Liver (tissue), 9 donors: Measurements from ENCODE around the gene BBIP1. TPM values are rescaled to one million over a fixed set of nuclear protein-coding genes. Genes with fewer than 3 reads are reported as not detected.
A peak's percentile ranks its signal among the peaks of the same experiment; 100 is the strongest.

Experiments
- DNase-seq: peaks from one replicate; pipeline ENCODE4 v3.0.0-alpha.2; 2017; ENCODE audit warnings: low spot score
- H3K27ac ChIP-seq, 2 donors: one replicate each; pipeline ENCODE4 v1.7.0; 2013; ENCODE audit warnings: inconsistent platforms in 2 of 2, low read length in 2 of 2, control low read depth in 1 of 2, low read depth in 1 of 2, mild to moderate bottlenecking in 1 of 2
- H3K27me3 ChIP-seq, 4 donors: one replicate each; pipeline versions ENCODE4 v1.6.1 to v1.7.0; 2013; ENCODE audit warnings: low read length in 3 of 4, inconsistent platforms in 1 of 4, mild to moderate bottlenecking in 1 of 4, moderate library complexity in 1 of 4; ENCODE audit not compliant: control insufficient read depth in 4 of 4, insufficient read depth in 4 of 4
- H3K36me3 ChIP-seq, 4 donors: one replicate each; pipeline versions ENCODE4 v1.6.1 to v1.7.0; 2013; ENCODE audit warnings: low read length in 3 of 4, mild to moderate bottlenecking in 3 of 4, low read depth in 1 of 4, moderate library complexity in 1 of 4; ENCODE audit not compliant: control insufficient read depth in 4 of 4, insufficient read depth in 3 of 4
- H3K4me1 ChIP-seq, 4 donors: one replicate each; pipeline versions ENCODE4 v1.6.1 to v1.7.0; 2013; ENCODE audit warnings: low read length in 3 of 4, mild to moderate bottlenecking in 3 of 4, moderate library complexity in 1 of 4; ENCODE audit not compliant: control insufficient read depth in 4 of 4, insufficient read depth in 4 of 4
- H3K4me3 ChIP-seq, 3 donors: one replicate each; pipeline versions ENCODE4 v1.6.1 to v1.7.0; 2013; ENCODE audit warnings: low read length in 3 of 3, control low read depth in 1 of 3, low read depth in 1 of 3, mild to moderate bottlenecking in 1 of 3
- H3K9ac ChIP-seq, 2 donors: one replicate each; pipeline ENCODE4 v1.7.0; 2013; ENCODE audit warnings: low read length in 2 of 2, mild to moderate bottlenecking in 2 of 2, moderate library complexity in 2 of 2, control low read depth in 1 of 2, low read depth in 1 of 2
- H3K9me3 ChIP-seq, 4 donors: one replicate each; pipeline versions ENCODE4 v1.6.1 to v1.7.0; 2013; ENCODE audit warnings: low read length in 3 of 4; ENCODE audit not compliant: control insufficient read depth in 4 of 4
- EGR1 ChIP-seq, 2 donors: IDR thresholded peaks; 2 replicates each; pipeline ENCODE4 v1.6.1; 2016 to 2018; ENCODE audit warnings: antibody characterized with exemption in 2 of 2, low read depth in 2 of 2
- FOXA1 ChIP-seq: IDR thresholded peaks from 2 replicates; pipeline ENCODE4 v1.6.1; 2016; ENCODE audit warnings: antibody characterized with exemption
- GABPA ChIP-seq, 2 donors: IDR thresholded peaks in 1 of 2; conservative IDR thresholded peaks in 1 of 2; 2 replicates each; pipeline ENCODE4 v1.6.1; 2016; ENCODE audit warnings: antibody characterized with exemption in 2 of 2, mild to moderate bottlenecking in 1 of 2, moderate library complexity in 1 of 2
- HNF4A ChIP-seq, 2 donors: conservative IDR thresholded peaks; 2 replicates each; pipeline ENCODE4 v1.6.1; 2016; ENCODE audit warnings: antibody characterized with exemption in 2 of 2, mild to moderate bottlenecking in 2 of 2
- HNF4G ChIP-seq: IDR thresholded peaks from 2 replicates; pipeline ENCODE4 v1.6.1; 2016; ENCODE audit warnings: antibody characterized with exemption
- NR2F2 ChIP-seq: IDR thresholded peaks from 2 replicates; pipeline ENCODE4 v1.6.1; 2016; ENCODE audit warnings: antibody characterized with exemption
- RAD21 ChIP-seq, 2 donors: IDR thresholded peaks; 2 replicates each; pipeline ENCODE4 v1.6.1; 2016; ENCODE audit warnings: antibody characterized with exemption in 2 of 2, mild to moderate bottlenecking in 2 of 2
- SP1 ChIP-seq: IDR thresholded peaks from 2 replicates; pipeline ENCODE4 v1.6.1; 2018; ENCODE audit warnings: antibody characterized with exemption, mild to moderate bottlenecking
- TAF1 ChIP-seq: conservative IDR thresholded peaks from 2 replicates; pipeline ENCODE4 v1.6.1; 2016; ENCODE audit warnings: antibody characterized with exemption, mild to moderate bottlenecking
- YY1 ChIP-seq: IDR thresholded peaks from 2 replicates; pipeline ENCODE4 v1.6.1; 2016; ENCODE audit warnings: antibody characterized with exemption, mild to moderate bottlenecking
- WGBS: extraction: QIAGEN DNeasy Blood & Tissue Kit; methylation state at CpG from one replicate; pipeline ENCODE4 v1.1.7; 2013; 5-methylcytosine and 5-hydroxymethylcytosine counted together
- polyA plus RNA-seq, 2 donors: library from polyadenylated mRNA; stranded (reverse) in 1 of 2; unstranded in 1 of 2; fragments of 200-250 nt in 1 of 2; fragments of >200 nt in 1 of 2; fragmentation: Nextera tagmentation in 1 of 2; extraction: Ambion mirVana in 1 of 2; gene quantifications; one replicate each; pipeline versions ENCODE4 v1.2.1 to v1.2.3, GENCODE V29; 2013 to 2015
- total RNA-seq, 2 donors: library from RNA; depleted of rRNA; stranded (reverse); fragments of >200 nt; gene quantifications; one replicate each; pipeline ENCODE4 v1.2.3, GENCODE V29; 2014
- TF ChIP-seq, protein P1 (sequence below): IDR thresholded peaks from 2 replicates; pipeline ENCODE4 v1.6.1; 2016; ENCODE audit warnings: antibody characterized with exemption
- TF ChIP-seq, protein P2 (sequence below): IDR thresholded peaks from 2 replicates; pipeline ENCODE4 v1.6.1; 2016; ENCODE audit warnings: antibody characterized with exemption, mild to moderate bottlenecking
- TF ChIP-seq, protein P3 (sequence below): fragments of 150-350 bp; IDR thresholded peaks from 2 replicates; pipeline ENCODE4 v1.5.1; 2017; ENCODE audit warnings: improper control_type of control experiment, low read depth, low read length; ENCODE audit not compliant: missing input control
- TF ChIP-seq, protein P4 (sequence below): IDR thresholded peaks from 2 replicates; pipeline ENCODE4 v1.6.1; 2016; ENCODE audit warnings: antibody characterized with exemption
- donor health status: healthy.
- donor health status: healthy.
- donor health status: healthy.
- donor health status: healthy.
- donor health status: healthy.

Gene BBIP1
- total and polyA plus RNA-seq, 4 donors = 10.4 to 15.8 (median 11.1) TPM

DNA sequence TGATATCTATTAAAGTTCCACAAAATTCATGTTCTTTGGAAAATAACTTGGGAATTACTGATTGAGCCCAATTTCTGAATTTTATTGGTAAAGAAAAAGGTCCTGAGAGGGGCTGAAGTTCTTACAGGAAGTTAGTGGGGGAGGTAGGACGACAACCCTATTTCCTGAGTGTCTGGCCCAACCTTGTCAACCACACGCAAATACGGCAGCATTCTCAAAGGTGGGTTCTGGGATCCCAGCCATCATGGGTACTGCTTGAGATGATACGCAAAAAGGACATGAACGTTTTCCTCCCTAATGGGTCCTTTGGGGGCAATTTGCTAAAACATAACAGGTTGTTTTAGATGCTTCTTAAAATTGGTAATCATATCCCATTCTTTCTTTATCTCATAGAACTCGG is 50.0 kb downstream of the BBIP1 start:
- TF ChIP-seq, protein P1, sequence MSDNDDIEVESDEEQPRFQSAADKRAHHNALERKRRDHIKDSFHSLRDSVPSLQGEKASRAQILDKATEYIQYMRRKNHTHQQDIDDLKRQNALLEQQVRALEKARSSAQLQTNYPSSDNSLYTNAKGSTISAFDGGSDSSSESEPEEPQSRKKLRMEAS = no peak
- TF ChIP-seq FOXA1 (no peak), HNF4G (no peak), HNF4A (conservative IDR thresholded peaks at IDR 0.05) (no peak)
- TF ChIP-seq, protein P2, sequence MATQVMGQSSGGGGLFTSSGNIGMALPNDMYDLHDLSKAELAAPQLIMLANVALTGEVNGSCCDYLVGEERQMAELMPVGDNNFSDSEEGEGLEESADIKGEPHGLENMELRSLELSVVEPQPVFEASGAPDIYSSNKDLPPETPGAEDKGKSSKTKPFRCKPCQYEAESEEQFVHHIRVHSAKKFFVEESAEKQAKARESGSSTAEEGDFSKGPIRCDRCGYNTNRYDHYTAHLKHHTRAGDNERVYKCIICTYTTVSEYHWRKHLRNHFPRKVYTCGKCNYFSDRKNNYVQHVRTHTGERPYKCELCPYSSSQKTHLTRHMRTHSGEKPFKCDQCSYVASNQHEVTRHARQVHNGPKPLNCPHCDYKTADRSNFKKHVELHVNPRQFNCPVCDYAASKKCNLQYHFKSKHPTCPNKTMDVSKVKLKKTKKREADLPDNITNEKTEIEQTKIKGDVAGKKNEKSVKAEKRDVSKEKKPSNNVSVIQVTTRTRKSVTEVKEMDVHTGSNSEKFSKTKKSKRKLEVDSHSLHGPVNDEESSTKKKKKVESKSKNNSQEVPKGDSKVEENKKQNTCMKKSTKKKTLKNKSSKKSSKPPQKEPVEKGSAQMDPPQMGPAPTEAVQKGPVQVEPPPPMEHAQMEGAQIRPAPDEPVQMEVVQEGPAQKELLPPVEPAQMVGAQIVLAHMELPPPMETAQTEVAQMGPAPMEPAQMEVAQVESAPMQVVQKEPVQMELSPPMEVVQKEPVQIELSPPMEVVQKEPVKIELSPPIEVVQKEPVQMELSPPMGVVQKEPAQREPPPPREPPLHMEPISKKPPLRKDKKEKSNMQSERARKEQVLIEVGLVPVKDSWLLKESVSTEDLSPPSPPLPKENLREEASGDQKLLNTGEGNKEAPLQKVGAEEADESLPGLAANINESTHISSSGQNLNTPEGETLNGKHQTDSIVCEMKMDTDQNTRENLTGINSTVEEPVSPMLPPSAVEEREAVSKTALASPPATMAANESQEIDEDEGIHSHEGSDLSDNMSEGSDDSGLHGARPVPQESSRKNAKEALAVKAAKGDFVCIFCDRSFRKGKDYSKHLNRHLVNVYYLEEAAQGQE = no peak
- 82% methylated on average over 6 of the region's 6 CpGs for WGBS
- Histone ChIP-seq H3K4me3 (no peak overlapping the region), H3K4me1 (peaks cover 0 to 19% (median 9%) of the 10 kb centered on the region in 4 donors), H3K27ac (no peak overlapping the region), H3K27me3 (no peaks in the 10 kb centered on the region), H3K36me3 (no peaks in the 10 kb centered on the region), H3K9ac (no peak overlapping the region), H3K9me3 (no peaks in the 10 kb centered on the region)
- no peak for DNase-seq

DNA sequence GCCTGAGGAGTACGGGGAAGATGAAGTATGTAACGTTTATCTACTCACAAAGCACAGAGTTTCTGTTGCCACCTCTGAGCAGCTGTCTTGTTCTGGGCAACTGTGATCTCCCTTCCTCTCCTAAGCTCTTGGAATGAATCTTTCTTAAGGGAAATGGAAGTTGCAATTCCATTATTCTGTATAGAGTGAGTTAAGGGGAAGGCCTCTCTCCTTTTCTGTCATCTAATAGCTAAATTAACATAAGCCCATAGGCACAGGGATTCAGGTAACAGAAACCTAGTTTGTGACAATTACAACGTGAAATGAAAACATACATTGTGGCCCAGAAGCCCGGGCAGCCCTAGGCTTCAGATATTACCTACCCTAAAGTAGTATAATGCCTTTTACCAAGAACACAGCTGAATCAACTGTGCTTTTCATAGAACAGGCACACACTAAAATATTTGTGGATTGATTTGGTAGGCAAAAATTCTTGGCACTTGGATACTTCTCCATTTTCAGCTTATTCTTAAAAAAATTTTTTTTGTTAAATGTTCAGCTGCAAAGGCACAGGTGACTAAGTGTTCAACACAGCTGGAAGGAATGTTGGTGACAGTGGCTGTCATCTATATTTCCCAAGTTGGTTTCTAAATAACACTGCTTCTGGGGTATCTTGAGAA is 51.0 kb downstream of the BBIP1 start:
- H3K36me3 ChIP-seq = no peaks in the 10 kb centered on the region
- DNase-seq = no peak
- H3K4me3 ChIP-seq = no peak overlapping the region
- H3K4me1 ChIP-seq = peaks cover 0 to 16% (median 6%) of the 10 kb centered on the region in 4 donors
- no peaks in the 10 kb centered on the region for H3K27me3 ChIP-seq
- TF ChIP-seq, protein P2 = no peak
- TF ChIP-seq GABPA (IDR thresholded peaks at IDR 0.05 in 1 of 2, conservative IDR thresholded peaks at IDR 0.05 in 1 of 2) = no peak
- TF ChIP-seq RAD21 (IDR thresholded peaks at IDR 0.05) = no peak
- TF ChIP-seq HNF4A (conservative IDR thresholded peaks at IDR 0.05) = no peak
- TF ChIP-seq, protein P3, sequence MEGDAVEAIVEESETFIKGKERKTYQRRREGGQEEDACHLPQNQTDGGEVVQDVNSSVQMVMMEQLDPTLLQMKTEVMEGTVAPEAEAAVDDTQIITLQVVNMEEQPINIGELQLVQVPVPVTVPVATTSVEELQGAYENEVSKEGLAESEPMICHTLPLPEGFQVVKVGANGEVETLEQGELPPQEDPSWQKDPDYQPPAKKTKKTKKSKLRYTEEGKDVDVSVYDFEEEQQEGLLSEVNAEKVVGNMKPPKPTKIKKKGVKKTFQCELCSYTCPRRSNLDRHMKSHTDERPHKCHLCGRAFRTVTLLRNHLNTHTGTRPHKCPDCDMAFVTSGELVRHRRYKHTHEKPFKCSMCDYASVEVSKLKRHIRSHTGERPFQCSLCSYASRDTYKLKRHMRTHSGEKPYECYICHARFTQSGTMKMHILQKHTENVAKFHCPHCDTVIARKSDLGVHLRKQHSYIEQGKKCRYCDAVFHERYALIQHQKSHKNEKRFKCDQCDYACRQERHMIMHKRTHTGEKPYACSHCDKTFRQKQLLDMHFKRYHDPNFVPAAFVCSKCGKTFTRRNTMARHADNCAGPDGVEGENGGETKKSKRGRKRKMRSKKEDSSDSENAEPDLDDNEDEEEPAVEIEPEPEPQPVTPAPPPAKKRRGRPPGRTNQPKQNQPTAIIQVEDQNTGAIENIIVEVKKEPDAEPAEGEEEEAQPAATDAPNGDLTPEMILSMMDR = no peak
- no peak for TF ChIP-seq TAF1
- no peak for TF ChIP-seq SP1
- TF ChIP-seq FOXA1 = no peak
- no peak for TF ChIP-seq EGR1 (IDR thresholded peaks at IDR 0.05; ENCODE audit: low read depth in 2 of 2)
- TF ChIP-seq HNF4G = no peak
- TF ChIP-seq, protein P1 = no peak
- TF ChIP-seq NR2F2 = no peak
- TF ChIP-seq, protein P4, sequence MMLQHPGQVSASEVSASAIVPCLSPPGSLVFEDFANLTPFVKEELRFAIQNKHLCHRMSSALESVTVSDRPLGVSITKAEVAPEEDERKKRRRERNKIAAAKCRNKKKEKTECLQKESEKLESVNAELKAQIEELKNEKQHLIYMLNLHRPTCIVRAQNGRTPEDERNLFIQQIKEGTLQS = no peak
- no peak for TF ChIP-seq YY1
- H3K9ac ChIP-seq = no peak overlapping the region
- H3K9me3 ChIP-seq = no peaks in the 10 kb centered on the region
- H3K27ac ChIP-seq = peak overlapping the region in 1 of 2 donors; percentile 22
- WGBS = 79% methylated on average over 4 of the region's 4 CpGs
